GM18867 (cell line): Measurements from ENCODE around the gene GH1.
"Not testable (repeated sequence)": the region's sequence is repeated elsewhere in the genome, so short reads cannot be mapped to it uniquely, and the experiment has no call there.

Experiments
- ATAC-seq: cut with Tn5 transposase; IDR thresholded peaks from one replicate; pipeline ENCODE4 v1.9.1; 2021; ENCODE audit warnings: mild to moderate bottlenecking, moderate library complexity; ENCODE audit not compliant: unreplicated experiment

GH1 gene

GRCh38 chr17:63928172-63928666, 9.6 kb upstream of the GH1 start:
- no peak for ATAC-seq

GRCh38 chr17:63927464-63928171, 9.0 kb upstream of the GH1 start:
- ATAC-seq: no peak

- ATAC-seq: no peak
Measured at GRCh38 chr17:63926164-63926563, 7.5 kb upstream of the GH1 start.

GRCh38 chr17:63925615-63926014, 7.0 kb upstream of the GH1 start:
- ATAC-seq: no peak

GRCh38 chr17:63922402-63922801, 3.8 kb upstream of the GH1 start:
- not testable (repeated sequence) for ATAC-seq

- not testable (repeated sequence) for ATAC-seq
Measured at GRCh38 chr17:63920779-63921178, 2.1 kb upstream of the GH1 start.

GRCh38 chr17:63920050-63920449, 1.4 kb upstream of the GH1 start:
- not testable (repeated sequence) for ATAC-seq

GRCh38 chr17:63919311-63919723, 678 bp upstream of the GH1 start:
- peak; percentile 56 for ATAC-seq

GRCh38 chr17:63918305-63918704, 334 bp downstream of the GH1 start:
- ATAC-seq: no peak

GRCh38 chr17:63917646-63918045, 993 bp downstream of the GH1 start:
- no peak for ATAC-seq

- ATAC-seq: not testable (repeated sequence)
Measured at GRCh38 chr17:63917206-63917605, 1.4 kb downstream of the GH1 start.

- ATAC-seq: no peak
Measured at GRCh38 chr17:63916566-63917185, 2.0 kb downstream of the GH1 start.

- peak; percentile 52 for ATAC-seq
Measured at GRCh38 chr17:63915753-63916152, 2.9 kb downstream of the GH1 start.

- ATAC-seq: no peak
Measured at GRCh38 chr17:63914471-63914870, 4.2 kb downstream of the GH1 start.

- no peak for ATAC-seq
Measured at GRCh38 chr17:63911657-63912100, 7.0 kb downstream of the GH1 start.

- no peak for ATAC-seq
Measured at GRCh38 chr17:63911041-63911635, 7.5 kb downstream of the GH1 start, which contains the start of gene CSHL1. CSHL1 (minus strand) TSS chr17:63911258; CDS start chr17:63911196, 62 bp downstream.

GRCh38 chr17:63910096-63910495, 8.5 kb downstream of the GH1 start:
- ATAC-seq: no peak

GRCh38 chr17:63909586-63909985, 9.1 kb downstream of the GH1 start:
- not testable (repeated sequence) for ATAC-seq

- peak; percentile 52 for ATAC-seq
Measured at GRCh38 chr17:63907161-63907778, 11.4 kb downstream of the GH1 start.

- not testable (repeated sequence) for ATAC-seq
Measured at GRCh38 chr17:63904796-63905195, 13.8 kb downstream of the GH1 start.

GRCh38 chr17:63903787-63904201, 14.8 kb downstream of the GH1 start:
- not testable (repeated sequence) for ATAC-seq
